ENCODE results near the gene SLC25A24. TPM values are rescaled to one million over a fixed set of nuclear protein-coding genes. Genes with fewer than 3 reads are reported as not detected.

SLC25A24 gene
- total and polyA plus RNA-seq, 10 of the 15 experiments (the other 5 are each of a cell fraction or from before 2014, with no cell fraction given) = 4.0 to 20.6 (median 14.2) TPM

- 0 out of 2 replicates have a peak, but pooled peaks have one; percentile 34 for TF ChIP-seq ZNF687 (IDR thresholded peaks at IDR 0.05)
- no peak for TF ChIP-seq SMAD1 (IDR thresholded peaks at IDR 0.05; ENCODE audit: low read depth, partially characterized antibody)
- TF ChIP-seq POLR2AphosphoS2 (IDR thresholded peaks at IDR 0.05; ENCODE audit: low read depth, low read length) = no peak
- no peak for TF ChIP-seq EP300 (IDR thresholded peaks at IDR 0.05; ENCODE audit: borderline replicate concordance in 1 of 2, control insufficient read depth in 1 of 2, low read depth in 2 of 2, low read length in 2 of 2)
- TF ChIP-seq MTA3 (IDR thresholded peaks at IDR 0.05; ENCODE audit: borderline replicate concordance, low read length) = no peak
- no peak for TF ChIP-seq KDM1A (IDR thresholded peaks at IDR 0.05; ENCODE audit: borderline replicate concordance)
- TF ChIP-seq CBX5 (IDR thresholded peaks at IDR 0.05; ENCODE audit: low read depth) = no peak
- TF ChIP-seq MTA2 (IDR thresholded peaks at IDR 0.05; ENCODE audit: low read depth) = no peak
- TF ChIP-seq GATAD2B (conservative IDR thresholded peaks at IDR 0.05; ENCODE audit: low read depth) = peak; percentile 85; the same call in 1 of the 2 replicates
- TF ChIP-seq STAT3 (IDR thresholded peaks at IDR 0.05; ENCODE audit: low read depth, low read length) = no peak
- TF ChIP-seq CHD4 (IDR thresholded peaks at IDR 0.05) = no peak
- TF ChIP-seq MEF2A (IDR thresholded peaks at IDR 0.05; ENCODE audit: insufficient read depth, low read depth, low read length) = no peak
- no peak for TF ChIP-seq STAT1 (conservative IDR thresholded peaks at IDR 0.05)
- peak; percentile 84 for TF ChIP-seq LARP7 (IDR thresholded peaks at IDR 0.05)
- peak; percentile 47; the same call in 1 of the 2 replicates for TF ChIP-seq HDGF (IDR thresholded peaks at IDR 0.05)
- no peak for TF ChIP-seq RUNX3 (IDR thresholded peaks at IDR 0.05; ENCODE audit: low read length)
- TF ChIP-seq, protein P1, sequence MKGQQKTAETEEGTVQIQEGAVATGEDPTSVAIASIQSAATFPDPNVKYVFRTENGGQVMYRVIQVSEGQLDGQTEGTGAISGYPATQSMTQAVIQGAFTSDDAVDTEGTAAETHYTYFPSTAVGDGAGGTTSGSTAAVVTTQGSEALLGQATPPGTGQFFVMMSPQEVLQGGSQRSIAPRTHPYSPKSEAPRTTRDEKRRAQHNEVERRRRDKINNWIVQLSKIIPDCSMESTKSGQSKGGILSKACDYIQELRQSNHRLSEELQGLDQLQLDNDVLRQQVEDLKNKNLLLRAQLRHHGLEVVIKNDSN (IDR thresholded peaks at IDR 0.05; ENCODE audit: borderline replicate concordance, extremely low read length, insufficient read depth, low read depth, low read length) = no peak
- peak; percentile 85 for TF ChIP-seq BACH1 (IDR thresholded peaks at IDR 0.05; ENCODE audit: borderline replicate concordance)
- TF ChIP-seq IKZF1 (conservative IDR thresholded peaks at IDR 0.05) = peak; percentile 88
- no peak for TF ChIP-seq BCL11A (IDR thresholded peaks at IDR 0.05; ENCODE audit: low read depth, low read length)
- no peak for TF ChIP-seq REST (IDR thresholded peaks at IDR 0.05; ENCODE audit: low read depth, low read length)
- TF ChIP-seq ZSCAN29 (IDR thresholded peaks at IDR 0.05) = no peak
- TF ChIP-seq SP1 (IDR thresholded peaks at IDR 0.05; ENCODE audit: low read depth, low read length) = no peak
These were observed at the start of gene SLC25A24 (continued) for GRCh38 chr1:108199781-108200686.
